A549 treated with AZD2906 at 1 μM for 4 hours (cell line): ENCODE measurements around the gene SLC6A17. TPM values are rescaled to one million over a fixed set of nuclear protein-coding genes. Genes with fewer than 3 reads are reported as not detected.

Source experiments
- total RNA-seq: library from RNA; stranded (reverse); fragments of 200-300 nt; extraction: Qiagen RNA extraction; gene quantifications from 5 replicates; pipeline ENCODE4 v1.2.3, GENCODE V29; 2022

The SLC6A17 gene
- total RNA-seq: 5.3 to 5.9 TPM (median 5.6 TPM) in 5 replicates

GRCh38 chr1:110150330-110151174 lies at the start of gene SLC6A17:
SLC6A17 (plus strand) TSS chr1:110150494; CDS start chr1:110166930, 16,436 bp downstream.

GRCh38 chr1:110112143-110112542 lies 38.2 kb upstream of the SLC6A17 start, which contains the start of gene UBL4B:
UBL4B (plus strand) TSS chr1:110112443; CDS start chr1:110112535, 92 bp downstream.

DNA sequence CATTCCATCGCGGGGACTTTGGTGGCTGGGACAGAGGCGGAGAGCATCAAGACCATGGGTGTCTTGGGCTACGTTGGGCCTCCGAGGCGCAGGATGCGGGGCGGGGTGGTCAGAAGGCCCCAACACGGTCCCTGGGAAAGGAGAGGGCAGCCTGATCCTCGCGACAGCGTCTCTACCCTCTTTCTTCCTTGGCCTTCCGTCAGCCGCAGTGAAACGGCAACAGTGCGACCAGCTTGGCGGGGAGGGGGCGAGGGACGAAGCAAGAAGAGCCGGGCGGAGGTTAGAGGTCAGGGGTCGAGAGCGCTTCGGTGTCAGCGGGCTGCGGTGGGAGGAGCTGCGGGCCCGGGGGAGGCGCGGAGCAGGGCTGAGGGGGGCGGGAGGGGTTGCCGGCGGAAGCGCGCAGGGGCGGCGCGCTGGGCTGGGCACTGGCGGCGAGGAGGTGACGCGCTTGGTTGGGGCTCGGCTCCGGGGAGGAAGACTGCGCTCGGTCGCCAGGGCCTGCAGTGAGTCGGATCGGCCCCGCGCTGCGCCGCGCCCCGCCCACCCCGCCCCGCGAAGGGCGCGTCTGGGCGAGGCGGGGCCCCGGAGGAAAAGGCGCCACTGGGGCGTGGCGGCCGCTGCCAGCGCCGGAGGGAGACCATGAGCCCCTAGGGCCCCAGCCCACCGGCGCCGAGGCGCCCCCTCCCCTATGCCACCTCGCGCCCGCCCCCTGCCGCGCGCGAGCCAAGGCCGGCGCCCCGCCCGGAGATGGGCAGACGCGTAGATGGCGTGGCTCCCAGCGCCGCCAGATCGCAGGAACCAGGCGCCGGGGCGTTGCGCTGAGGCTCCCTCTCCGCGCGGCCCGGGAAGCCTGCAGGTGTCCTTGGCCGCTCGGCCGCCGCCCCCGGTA lies 59.7 kb downstream of the SLC6A17 start, which contains the start of gene KCNC4:
TSS of gene KCNC4 (plus strand) at position 600 of the 889 bp plus-strand sequence. CDS start 1,186 bp downstream, outside the sequence.

Other genes with a start within 250 kb of the SLC6A17 start
- gene CSF1, start 239.6 kb upstream of the SLC6A17 start, total RNA-seq: 14.3 to 17.0 TPM (median 16.7 TPM) in 5 replicates
- 43.4 to 49.8 TPM (median 47.5 TPM) in 5 replicates for gene AHCYL1, start 165.7 kb upstream of the SLC6A17 start, total RNA-seq
- gene STRIP1, start 115.9 kb upstream of the SLC6A17 start, total RNA-seq: 11.2 to 14.0 TPM (median 12.2 TPM) in 5 replicates
- not detected in 5 replicates for gene ALX3, start 79.8 kb upstream of the SLC6A17 start, total RNA-seq
- 0.03 to 0.08 TPM in 2 of 5 replicates, not detected in the others for gene UBL4B, start 38.1 kb upstream of the SLC6A17 start, total RNA-seq
- gene KCNC4, start 59.8 kb downstream of the SLC6A17 start, total RNA-seq: 2.8 to 4.3 TPM (median 3.8 TPM) in 5 replicates
- 6.4 to 8.6 TPM (median 7.6 TPM) in 5 replicates for gene RBM15, start 188.9 kb downstream of the SLC6A17 start, total RNA-seq
- 22.7 to 39.9 TPM (median 29.3 TPM) in 5 replicates for gene SLC16A4, start 240.5 kb downstream of the SLC6A17 start, total RNA-seq